ENCODE data around the gene TMEM72.

TMEM72 gene

DNA sequence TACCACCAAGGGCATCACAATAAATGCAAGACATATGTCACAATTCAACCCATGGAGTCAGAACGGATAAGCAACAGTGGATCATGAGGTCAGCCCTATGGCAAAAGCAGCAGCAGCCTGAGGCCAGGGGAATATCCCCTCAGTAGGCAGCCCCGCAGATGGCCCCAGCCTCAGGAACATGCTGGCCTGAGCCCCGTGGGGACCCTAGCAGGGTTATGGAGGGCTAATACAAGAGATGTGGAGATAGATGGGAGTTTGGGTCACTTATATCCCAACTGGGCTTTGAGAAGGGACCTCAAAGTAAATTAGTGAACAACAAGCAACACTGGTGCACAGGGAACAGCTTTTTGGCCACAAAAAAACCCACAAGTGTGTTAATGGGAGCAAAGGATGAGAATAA lies 9.1 kb downstream of the TMEM72 start:
- no peak for DNase-seq (ENCODE audit: low read depth)

DNA sequence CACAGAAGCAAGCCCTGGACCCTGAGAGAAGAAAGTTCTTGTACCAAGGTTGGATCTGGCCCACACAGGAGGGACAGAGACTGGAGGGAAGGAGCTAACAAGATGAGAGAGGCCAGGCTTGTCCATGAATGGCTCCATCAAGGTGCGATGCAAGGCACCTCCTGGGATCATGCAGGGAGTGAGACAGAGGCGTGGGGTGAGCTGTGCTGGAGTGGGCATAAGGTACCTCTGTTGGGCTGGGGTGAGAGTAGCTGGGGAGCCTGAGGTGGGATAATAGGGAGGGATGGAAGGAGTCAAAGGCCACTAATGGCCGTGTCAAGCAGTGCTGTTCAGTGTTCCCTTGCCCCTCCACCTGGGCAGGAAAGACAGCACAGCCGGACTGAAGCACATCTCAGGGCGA lies 9.9 kb downstream of the TMEM72 start:
- DNase-seq (ENCODE audit: low read depth): no peak

DNA sequence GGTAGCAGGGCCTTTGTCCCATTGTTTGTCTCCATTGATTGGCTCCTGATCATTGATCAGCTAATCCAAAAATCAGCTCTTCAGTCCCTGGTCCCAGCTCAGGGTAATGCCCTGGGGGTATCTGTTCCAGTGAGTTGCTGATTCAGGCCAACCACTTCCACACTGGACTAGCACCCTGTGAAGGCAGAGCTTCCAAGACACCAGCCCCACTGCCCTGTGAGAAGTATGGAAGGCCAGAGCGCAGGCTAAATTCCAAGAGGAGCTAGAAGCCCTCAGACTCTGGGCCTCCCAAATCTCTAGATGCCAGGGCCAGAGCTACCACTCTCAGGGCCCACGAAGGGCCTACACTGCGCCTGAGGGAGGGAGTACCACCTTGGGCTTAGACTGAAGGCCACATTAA lies 10.4 kb downstream of the TMEM72 start:
- no peak for DNase-seq (ENCODE audit: low read depth)

DNA sequence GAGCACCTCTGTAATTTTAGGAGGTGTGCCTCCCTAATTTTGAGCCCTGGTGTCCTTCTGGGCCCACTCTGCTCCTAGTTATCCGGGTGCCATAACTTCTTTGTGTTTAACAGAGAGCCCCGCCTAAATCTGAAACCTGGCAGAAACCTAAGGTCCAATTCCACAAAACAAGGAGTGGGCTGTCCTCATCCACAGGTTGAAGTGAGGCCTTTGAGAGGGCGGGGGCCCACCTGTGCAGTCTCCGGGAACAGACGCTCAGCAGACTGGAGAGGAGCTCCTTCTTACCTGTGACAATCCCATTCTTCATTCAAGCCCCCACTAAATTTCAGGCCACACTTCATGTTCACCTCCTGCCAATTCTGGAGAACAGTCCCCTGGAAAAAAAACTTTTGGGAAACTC lies 10.9 kb downstream of the TMEM72 start:
- no peak for DNase-seq (ENCODE audit: low read depth)

DNA sequence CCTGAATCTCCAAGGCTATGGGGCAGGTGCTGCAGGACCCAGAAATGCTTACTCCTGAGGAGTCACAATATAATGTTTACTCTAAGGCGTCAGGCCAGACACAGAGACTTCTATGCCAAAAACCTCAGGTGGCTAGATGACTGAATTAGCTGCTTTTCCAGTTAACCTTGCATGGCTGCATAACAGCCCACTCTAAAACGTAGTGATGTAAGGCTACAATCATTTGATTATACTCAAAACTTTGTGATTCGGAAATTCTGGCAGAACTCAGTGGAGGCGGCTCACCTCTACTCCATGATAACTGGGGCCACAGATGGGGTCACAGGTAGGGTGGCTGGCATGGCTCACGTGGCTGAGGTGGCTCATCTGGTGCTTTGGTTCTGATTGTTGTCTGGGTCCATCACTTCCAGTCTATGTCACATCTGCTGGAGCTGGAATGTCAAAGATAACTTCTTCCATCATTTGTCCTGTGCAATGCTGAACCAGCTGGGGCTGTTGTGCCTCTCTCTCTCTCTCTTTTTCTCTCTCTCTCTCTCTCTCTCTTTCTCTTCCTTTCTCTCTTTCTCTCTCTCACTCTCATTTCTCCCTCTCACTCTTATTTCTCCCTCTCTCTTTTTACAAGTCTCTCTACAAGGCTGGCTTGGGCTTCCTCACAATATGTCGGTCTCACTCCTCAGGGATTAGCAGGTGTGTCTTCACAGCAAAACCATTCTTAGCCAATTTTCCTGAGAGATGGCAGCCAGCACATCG lies 11.8 kb downstream of the TMEM72 start:
- no peak for DNase-seq (ENCODE audit: low read depth)

DNA sequence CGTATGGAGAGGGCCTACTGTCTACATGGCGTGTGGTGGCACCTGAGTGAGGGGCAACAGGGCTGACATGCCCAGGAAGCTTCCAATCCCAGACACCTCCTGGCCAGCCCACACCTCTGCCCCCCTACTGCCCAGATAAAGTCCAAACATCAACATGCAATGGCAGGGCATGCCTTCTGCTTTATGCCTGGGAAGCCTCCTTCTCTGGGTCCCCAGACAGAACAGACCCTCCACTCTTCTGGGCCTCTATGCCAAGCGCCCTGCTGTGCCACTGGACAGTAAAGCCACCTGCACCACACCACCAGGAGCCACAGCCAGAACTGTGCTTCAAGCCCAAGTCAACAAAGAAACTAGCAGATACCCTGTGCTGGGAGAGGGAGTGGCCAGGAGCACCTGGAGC lies 12.5 kb downstream of the TMEM72 start:
- no peak for DNase-seq (ENCODE audit: low read depth)

DNA sequence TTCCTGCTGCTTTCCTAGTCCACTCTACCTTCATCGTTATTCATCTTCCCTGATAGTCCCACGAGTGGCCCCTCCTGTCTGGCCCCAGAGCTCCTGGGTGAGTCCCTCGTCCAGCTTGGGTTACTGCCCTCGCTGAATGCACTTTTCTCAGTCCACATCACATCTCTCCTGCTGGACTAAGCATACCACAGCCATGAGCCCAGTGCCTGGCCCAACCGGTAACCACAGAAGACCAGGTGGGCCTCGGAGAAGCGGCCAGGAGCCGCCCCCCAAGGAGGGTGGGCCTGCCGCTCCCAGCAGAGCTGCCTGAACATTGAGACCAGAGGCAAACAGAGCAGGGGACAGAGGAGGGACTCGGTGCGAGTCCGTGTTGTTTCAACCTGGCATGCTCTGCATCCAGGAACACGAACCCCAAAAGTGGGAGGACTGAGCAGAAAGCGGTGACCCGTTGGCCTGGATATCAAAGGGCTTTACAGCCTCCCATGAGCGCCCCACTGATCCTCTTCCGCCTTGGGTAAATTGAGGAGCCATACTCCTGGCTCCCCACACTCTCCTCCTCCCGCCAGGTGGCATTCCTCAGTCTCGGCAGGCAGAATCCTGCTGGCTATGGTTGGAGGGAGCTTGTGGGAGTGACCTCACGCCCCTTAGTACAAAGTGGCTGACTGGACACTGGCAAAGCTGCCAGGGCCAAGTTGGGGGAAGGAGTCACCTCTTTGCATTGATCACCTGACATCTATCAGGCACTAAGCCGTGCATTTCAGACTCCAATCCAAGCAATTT lies 13.3 kb downstream of the TMEM72 start:
- DNase-seq (ENCODE audit: low read depth): no peak

DNA sequence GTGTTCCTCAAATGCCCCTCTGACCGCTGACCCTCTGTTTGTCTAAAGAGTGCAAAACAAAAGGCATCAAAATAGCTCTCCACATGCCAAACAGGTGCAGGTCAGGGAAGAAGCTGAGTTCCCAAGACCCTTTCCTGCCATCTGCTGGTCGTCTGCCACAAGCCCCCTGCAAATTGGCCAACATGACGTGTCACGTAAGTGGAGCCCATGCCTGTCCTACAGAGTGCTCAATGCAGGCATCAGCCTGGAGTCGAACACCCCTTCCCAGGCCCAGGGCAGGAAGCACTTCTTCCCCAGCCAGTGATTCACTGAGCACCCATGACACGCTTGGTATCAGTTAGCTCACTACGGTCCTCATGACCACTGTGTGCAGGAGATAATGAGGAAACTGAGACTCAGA lies 14.1 kb downstream of the TMEM72 start:
- no peak for DNase-seq (ENCODE audit: low read depth)

DNA sequence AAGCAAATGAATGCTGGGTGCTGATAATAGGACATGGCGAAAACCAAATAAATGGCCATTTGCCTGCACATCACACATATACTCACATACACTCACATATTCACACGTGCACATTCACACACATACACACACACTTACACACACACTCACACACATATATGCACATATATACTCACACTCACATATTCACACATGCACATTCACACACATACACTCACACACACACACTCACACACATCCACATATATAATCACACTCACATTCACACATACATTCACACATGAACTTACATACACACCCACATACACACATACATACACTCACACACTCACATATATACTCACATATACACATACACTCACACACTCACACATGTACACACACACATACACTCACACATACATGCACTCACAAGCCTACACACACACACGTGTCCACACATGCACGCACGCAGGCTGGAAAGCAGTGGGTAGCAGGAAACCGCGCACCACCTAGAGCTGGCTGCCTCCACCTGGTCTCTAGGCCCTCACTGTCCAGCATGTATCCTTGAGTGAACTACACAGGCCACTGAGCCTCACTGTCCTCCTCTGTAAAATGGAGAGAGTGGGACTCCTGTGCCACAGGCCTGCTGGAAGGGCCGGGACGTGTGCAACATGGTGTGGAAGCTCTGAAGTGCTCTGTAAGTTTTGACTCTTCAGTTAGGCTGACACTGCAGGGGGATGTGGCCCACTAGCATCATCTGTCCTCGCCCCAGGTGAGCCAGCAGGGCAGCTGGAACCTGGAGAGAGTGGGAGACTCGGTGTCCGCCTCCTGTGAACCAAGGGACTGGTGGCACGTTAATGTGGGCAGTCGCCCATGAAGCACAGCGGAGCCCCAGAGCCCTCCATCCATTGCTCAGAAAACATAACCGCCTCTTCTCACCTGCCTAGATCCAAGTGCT lies 14.9 kb downstream of the TMEM72 start:
- DNase-seq (ENCODE audit: low read depth): no peak

DNA sequence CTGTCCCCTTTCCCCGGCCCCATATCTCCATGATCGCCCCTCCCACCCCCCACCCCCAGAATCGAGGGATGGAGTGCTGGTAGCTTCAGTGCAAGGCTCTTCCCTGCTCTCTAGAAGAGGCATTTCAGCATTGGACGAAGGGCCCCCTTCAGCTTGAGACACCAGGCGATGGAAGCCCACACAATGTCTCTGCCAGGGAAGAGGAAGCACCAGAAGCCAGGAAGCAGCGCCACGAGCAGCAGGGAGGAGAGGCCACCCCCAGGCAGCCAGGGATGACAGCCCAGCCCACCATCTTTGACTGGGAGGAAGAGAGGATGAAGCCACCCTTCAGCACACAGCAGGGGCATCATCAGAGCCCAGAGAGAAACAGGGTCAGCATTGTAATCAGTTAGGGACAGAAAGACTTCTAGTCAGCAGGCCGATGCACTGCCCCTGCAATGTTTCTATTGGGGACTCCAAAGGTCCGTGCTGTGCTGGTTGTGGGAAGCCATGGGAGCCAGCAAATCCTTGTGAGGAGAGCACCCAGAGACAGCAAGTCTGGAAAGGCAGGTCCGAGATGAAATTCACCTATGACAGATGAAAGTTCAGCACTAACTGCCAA lies 15.7 kb downstream of the TMEM72 start:
- DNase-seq (ENCODE audit: low read depth): no peak

DNA sequence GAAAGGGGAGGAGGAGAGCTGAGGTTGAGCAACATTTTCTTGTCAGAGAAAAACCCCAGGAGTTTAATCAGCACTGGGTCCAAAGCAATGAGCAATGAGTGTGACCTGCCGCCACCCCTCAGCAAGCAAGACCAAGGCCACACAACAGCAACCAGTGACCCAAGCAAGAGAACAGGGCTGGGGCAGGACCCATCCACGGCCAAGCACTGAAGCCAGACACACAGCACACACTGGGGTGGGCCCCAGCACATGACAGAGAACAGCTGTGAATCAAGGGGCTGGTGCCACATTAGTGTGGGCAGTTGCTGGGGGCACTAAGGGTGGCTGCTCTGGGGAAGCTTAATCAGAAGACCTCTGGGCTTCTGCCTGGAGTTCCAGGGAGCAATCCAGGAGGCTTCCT lies 16.2 kb downstream of the TMEM72 start:
- no peak for DNase-seq (ENCODE audit: low read depth)

DNA sequence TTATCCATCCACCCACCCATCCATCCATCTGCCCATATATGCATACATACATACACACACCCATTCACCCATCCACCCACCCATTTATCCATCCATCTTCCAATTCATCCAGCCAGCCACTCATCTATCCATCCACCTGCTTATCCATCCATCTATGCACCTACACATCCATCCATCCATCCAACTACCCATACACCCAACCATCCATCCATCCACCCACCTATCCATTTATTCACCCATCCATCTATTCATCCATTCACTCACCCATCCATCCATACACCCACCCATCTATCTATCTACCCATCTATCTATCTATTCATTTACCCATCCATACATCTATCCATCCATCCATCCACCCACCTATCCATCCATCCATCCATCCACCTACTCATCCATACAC lies 17.3 kb downstream of the TMEM72 start:
- DNase-seq (ENCODE audit: low read depth): no peak

DNA sequence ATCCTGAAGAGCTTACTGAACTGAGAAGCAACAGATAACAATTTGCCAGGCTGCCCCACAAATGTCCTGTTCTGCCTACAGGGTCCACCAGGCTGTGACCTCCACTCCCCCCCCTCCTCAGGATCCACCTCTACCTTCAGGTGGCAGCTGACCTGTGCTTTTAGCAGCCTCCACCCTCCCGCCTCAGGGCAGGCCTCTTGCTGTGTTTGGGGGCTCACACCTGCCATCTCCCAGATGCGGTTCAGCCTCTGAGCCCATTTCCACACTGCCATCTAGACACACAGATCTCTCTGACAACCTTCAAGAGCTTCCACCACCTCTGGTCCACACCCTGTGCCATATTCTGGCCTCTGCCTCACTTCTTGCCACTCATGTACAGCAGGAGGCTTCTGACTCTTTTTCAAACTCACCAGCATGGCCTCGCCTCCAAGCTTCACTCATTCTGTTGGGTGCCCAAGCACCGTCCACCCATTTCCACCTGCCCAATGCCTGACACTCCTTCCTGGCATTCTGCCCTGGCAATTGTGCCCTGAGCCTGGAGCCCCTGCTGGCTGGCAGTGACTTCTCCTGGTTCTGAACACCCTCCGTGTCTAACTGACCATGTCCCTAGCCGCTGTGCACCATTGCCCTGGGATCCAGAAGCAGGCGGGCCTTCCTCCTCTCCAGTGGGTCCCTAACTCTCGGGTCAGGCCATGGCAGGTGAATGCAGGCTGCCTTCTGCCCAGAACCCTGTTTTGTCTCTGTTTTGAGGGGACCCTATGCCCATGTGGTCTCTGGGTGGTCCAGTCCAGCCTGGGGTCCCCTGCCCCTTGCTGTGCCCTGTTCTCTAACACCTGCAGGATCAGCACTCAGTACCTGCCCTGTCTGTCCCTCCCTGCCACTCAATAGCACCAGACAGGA lies 18.5 kb downstream of the TMEM72 start:
- no peak for DNase-seq (ENCODE audit: low read depth)

DNA sequence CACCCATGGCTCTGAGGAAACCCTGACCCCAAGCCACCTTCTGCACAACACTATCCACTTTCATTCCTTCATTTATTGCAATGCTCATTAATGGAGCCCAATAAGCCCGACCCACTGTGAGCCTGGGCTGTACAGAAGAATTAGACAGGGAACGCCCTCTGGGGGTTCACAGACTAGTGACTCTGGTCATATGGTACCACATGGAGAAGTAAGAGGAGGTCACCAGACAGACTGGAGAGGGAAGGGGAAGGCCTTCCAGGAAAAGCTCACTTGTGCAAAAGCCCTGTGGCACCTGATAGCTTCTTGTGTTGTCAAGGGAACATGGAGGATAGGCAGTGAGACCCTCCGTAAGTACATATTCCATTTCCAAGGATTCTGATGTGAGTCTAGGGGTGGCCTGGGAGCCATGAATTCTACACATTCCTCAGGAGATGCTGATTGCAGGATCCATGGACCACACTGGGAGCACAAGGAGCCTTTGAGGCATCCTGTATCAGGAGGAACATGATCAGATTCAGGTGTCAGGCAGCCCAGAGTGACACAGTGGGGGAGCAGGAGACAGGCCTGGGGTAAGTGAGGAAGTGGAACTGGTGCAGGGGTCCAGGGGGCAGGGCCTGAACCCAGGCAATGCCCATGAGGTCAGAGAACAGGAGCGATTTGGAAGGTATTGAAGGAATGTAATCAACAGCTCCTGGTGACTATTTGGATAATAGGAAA lies 19.9 kb downstream of the TMEM72 start:
- no peak for DNase-seq (ENCODE audit: low read depth)

DNA sequence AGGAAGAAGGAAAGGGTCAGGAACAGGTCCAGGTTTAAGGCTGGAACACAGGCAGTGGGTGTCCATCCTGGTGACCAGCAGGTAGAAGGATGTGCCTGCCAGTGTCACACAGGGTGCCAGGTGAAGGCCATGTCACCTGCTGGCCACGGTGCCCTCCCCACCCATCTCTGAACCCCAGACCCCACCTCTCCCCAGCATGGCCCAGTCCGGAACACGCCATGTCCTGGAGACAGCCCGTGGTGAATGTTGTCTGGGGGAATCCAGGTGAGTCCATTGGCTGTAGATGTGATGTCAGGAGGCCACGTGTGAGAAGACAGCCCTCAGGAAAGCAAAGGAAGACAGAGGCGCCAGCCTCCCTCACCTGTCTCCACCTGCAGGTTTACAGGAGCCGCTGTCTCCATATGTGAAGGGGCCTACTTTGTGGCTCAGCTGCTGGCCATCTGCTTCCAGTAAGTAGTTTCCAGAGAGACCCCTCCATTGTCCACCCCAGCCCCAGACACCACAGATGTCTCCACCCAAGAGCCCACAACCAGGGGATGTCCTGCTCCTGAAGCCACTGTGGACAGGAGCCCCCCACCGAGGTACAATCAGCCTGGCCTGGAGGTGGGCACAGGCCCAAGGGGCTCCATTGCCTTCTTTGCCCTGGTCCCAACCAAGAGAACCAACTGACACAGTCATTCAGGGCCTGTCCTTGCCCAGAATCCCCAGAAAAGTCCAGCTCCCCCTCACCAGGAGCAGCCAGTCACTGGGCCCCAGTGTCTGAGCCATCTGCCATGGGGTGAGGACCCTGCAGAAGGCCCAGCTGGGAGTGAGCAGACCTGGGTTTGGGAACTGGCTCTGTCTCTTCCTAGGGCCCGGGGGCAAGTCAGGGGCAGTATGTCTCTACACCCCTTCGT lies 20.7 kb downstream of the TMEM72 start:
- no peak for DNase-seq (ENCODE audit: low read depth)

DNA sequence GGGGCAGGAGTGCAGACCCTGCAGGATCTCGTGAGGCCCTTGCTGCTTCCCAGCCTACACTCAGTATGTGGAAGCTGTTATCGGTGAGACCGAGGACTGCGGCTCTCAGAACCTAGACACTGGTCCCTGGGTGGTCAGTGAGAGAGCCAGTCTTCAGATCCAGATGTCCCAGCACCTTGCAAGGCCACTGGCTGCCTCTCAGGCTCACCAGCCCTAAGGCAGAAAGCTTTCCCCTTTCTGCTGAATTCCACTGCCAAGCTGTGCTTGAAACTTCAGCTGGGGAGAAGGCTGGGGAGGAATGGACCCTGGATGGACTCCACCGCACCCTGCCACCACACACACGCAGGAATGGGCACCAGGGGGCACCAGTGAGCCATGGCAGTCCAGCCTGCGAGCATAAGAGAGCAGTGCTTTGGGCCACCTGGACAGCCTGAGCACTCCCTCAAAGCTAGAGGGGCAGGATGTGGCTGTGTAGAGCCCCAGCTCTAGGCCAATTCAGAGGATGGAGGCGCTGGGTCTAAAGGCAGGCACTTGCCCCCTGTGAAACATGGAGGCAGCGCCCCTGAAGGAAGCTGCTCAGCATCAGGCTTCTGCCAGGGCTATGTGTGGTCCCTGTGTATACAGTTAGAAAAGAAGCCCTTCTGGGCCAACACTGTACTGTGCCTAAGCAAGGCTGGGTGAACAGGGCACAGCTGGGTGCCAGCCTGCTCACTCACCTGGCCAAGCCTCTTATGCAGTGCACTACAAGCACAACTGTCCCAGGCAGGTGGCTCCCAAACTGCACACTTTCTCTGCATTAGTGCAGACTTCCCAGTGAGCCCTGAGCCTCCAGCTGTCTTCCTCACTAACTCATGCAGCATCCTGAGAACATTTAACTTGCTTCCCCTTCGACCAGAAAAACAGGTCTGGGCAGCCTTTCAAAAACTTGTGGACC lies 21.6 kb downstream of the TMEM72 start:
- peak; percentile 75 for DNase-seq (ENCODE audit: low read depth)

DNA sequence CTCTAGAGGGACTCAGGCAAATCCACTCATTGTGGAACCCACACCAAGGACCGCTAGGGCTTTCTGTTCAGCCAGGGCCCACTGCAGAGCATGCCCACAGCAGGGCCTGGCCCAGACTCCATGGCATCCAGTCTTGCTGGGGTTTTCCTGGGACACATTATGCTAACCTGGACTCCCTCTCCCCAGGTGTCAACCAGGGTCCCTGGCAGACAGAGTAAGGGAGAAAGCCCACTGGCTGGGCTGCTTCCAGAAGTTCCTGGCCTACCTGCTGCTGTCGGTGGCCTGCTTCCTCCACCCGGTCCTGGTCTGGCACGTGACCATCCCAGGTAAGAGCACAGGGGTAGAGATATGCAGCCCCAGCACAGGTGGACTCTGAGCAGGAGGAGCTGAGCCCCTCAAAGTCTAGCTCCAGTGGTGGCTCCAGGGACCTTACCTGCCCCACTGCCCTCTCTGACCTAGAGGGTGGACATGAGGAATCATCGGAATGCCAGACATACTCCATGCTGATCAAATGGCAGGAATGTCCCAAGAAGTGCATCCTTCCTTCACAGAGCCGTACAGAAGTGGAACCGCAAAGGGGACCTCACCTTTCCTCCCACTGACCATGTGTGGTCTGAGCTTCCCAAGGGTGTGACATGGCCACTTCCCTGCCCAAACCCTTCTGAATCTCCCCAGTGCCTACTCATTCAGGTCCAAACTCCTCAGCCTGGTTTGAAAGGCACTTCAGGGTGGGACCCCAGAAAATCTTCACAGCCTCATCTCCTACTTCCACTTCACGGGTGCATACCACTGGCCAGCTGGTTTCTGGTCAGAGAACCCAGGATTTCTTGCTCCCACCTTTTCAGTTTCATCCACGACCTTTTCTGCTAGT lies 22.5 kb downstream of the TMEM72 start:
- DNase-seq (ENCODE audit: low read depth): no peak
